ENCODE measurements around the gene BMP6. TPM values are rescaled to one million over a fixed set of nuclear protein-coding genes. Genes with fewer than 3 reads are reported as not detected.

BMP6 gene
- total and polyA plus RNA-seq, 2 donors (not counting 3 experiments of a cell fraction or from before 2014, with no cell fraction given), result 221 to 276 TPM

DNA sequence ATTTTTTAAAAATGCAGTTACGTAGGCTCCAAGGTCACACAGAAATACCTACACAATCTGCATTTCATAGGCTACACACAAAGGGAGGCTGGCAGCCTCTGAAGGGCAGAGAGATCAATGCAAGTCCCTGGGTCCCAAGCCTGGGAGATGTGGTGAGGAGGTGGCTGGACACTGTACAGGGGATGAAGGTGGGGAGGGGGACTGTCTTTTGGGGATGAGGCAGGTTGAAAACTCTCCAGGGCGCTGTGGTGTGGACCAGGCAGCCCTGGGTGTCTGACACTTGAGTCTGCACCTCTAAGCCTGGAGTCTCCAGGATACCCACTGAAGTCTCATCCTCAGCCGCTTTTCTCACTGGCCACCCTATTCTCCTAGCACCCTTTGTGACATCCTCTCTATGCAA, 160.2 kb downstream of the BMP6 start:
- peaks cover 25% of the 10 kb centered on the region for H3K79me2 ChIP-seq (ENCODE audit: control insufficient read depth, insufficient read depth, low read length)
- TF ChIP-seq, protein P1, sequence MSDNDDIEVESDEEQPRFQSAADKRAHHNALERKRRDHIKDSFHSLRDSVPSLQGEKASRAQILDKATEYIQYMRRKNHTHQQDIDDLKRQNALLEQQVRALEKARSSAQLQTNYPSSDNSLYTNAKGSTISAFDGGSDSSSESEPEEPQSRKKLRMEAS (IDR thresholded peaks at IDR 0.05; ENCODE audit: insufficient read depth, insufficient read length), result no peak
- TF ChIP-seq POLR2A (IDR thresholded peaks at IDR 0.05; ENCODE audit: low read depth, low read length), result peak; percentile 32
- no peak for TF ChIP-seq GATA2 (IDR thresholded peaks at IDR 0.05; ENCODE audit: insufficient read depth, insufficient read length, low read depth, low read length)
- no peak for TF ChIP-seq JUN (IDR thresholded peaks at IDR 0.05; ENCODE audit: borderline replicate concordance, insufficient read depth, insufficient read length, low read depth)
- no peak for TF ChIP-seq EZH2 (IDR thresholded peaks at IDR 0.05; ENCODE audit: borderline replicate concordance, low read depth, low read length, severe bottlenecking)
- no peak for TF ChIP-seq MYC (IDR thresholded peaks at IDR 0.05; ENCODE audit: low read depth, low read length)
- TF ChIP-seq, protein P2, sequence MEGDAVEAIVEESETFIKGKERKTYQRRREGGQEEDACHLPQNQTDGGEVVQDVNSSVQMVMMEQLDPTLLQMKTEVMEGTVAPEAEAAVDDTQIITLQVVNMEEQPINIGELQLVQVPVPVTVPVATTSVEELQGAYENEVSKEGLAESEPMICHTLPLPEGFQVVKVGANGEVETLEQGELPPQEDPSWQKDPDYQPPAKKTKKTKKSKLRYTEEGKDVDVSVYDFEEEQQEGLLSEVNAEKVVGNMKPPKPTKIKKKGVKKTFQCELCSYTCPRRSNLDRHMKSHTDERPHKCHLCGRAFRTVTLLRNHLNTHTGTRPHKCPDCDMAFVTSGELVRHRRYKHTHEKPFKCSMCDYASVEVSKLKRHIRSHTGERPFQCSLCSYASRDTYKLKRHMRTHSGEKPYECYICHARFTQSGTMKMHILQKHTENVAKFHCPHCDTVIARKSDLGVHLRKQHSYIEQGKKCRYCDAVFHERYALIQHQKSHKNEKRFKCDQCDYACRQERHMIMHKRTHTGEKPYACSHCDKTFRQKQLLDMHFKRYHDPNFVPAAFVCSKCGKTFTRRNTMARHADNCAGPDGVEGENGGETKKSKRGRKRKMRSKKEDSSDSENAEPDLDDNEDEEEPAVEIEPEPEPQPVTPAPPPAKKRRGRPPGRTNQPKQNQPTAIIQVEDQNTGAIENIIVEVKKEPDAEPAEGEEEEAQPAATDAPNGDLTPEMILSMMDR (IDR thresholded peaks at IDR 0.05; ENCODE audit: extremely low read depth in 1 of 2, insufficient read depth in 1 of 2, low read depth in 1 of 2, low read length in 2 of 2), result no peak
- no peak for TF ChIP-seq FOS (IDR thresholded peaks at IDR 0.05; ENCODE audit: borderline replicate concordance, insufficient read depth, low read length)
- TF ChIP-seq POLR2AphosphoS5 (IDR thresholded peaks at IDR 0.05; ENCODE audit: insufficient read depth, low read depth, low read length), result peak; percentile 36
- no peak overlapping the region for H3K27ac ChIP-seq (ENCODE audit: insufficient read depth, low read depth, low read length)
- no TSS peak for BruUV-seq (replicated peaks)
- FAIRE-seq, result no peak
- dilution Hi-C loops (cut with MboI; ENCODE audit: extremely low pct_ligation_motif_present, low sequenced_read_pairs) (loop anchor here (25.0 kb wide), 1 partner anchor 126 kb away; no protein-coding TSS in a partner anchor), intact Hi-C loops (cut with micrococcal nuclease) (no loop called here)
- H3K4me3 ChIP-seq (replicated peaks in 1 of 3; ENCODE audit: insufficient read depth in 1 of 3, low read depth in 1 of 3, low read length in 3 of 3), result no peak overlapping the region
- no peaks in the 10 kb centered on the region for H3K9me1 ChIP-seq (replicated peaks; ENCODE audit: control insufficient read depth, extremely low read depth, insufficient read depth, low read length)
- DNase-seq (ENCODE audit: low read depth, low spot score), result peak; percentile 51
- H3K27me3 ChIP-seq (ENCODE audit: control insufficient read depth in 2 of 2, insufficient read depth in 2 of 2, low read length in 2 of 2), result no peaks in the 10 kb centered on the region
- H3K9ac ChIP-seq (replicated peaks; ENCODE audit: extremely low read depth, insufficient read depth, low read length), result no peak overlapping the region
- no peak overlapping the region for H3K4me2 ChIP-seq (ENCODE audit: insufficient read depth, low read length)
- peaks cover 15% of the 10 kb centered on the region for H3K4me1 ChIP-seq (ENCODE audit: control insufficient read depth, extremely low read depth, insufficient read depth, low read length)
- no peaks in the 10 kb centered on the region for H3K9me3 ChIP-seq (replicated peaks; ENCODE audit: control insufficient read depth, insufficient read depth, low read length)
- POLR2A ChIA-PET, result no interaction called here
- H4K20me1 ChIP-seq (replicated peaks; ENCODE audit: control insufficient read depth, extremely low read depth, insufficient read depth, low read length), result no peaks in the 10 kb centered on the region
- H3K36me3 ChIP-seq (ENCODE audit: control insufficient read depth in 2 of 2, extremely low read depth in 1 of 2, insufficient read depth in 2 of 2, low read length in 2 of 2), result peaks cover 83 to 89% of the 10 kb centered on the region in 2 experiments
- CTCF ChIA-PET, result interaction anchor here (0.5 to 4.1 kb wide), 4 partner anchors 106 to 164 kb away, joined by 3 to 31 read pairs (median 18); no protein-coding TSS in a partner anchor
- H2AFZ ChIP-seq (ENCODE audit: low read depth, low read length), result no peak overlapping the region

Measured in endothelial cell of umbilical vein (primary cell).